Neural cell (in vitro differentiated cells): Measurements from ENCODE around the gene LDLRAD3.

Experiments used
- CTCF ChIP-seq: fragments of 450-650 bp; IDR thresholded peaks from 2 replicates; pipeline ENCODE4 v1.5.1; 2014; ENCODE audit warnings: antibody characterized with exemption, mild to moderate bottlenecking, moderate library complexity; ENCODE audit not compliant: poor library complexity, severe bottlenecking
- EP300 ChIP-seq: fragments of 450-650 bp; conservative IDR thresholded peaks from 2 replicates; pipeline ENCODE4 v1.6.1; 2014; ENCODE audit warnings: antibody characterized with exemption, mild to moderate bottlenecking, moderate library complexity; ENCODE audit not compliant: poor library complexity, severe bottlenecking
- EZH2 ChIP-seq: fragments of 200-600, 300-800 bp; shearing (Covaris generic), sonication (generic); IDR thresholded peaks from 2 replicates; pipeline ENCODE4 v1.6.1; 2014; ENCODE audit warnings: antibody characterized with exemption, low read length, borderline replicate concordance, mild to moderate bottlenecking; ENCODE audit not compliant: insufficient read depth, poor library complexity, severe bottlenecking
- POLR2AphosphoS5 ChIP-seq: IDR thresholded peaks from 2 replicates; pipeline ENCODE4 v1.6.1; 2012
- RAD21 ChIP-seq: fragments of 450-650 bp; conservative IDR thresholded peaks from 2 replicates; pipeline ENCODE4 v1.6.1; 2014; ENCODE audit warnings: antibody characterized with exemption, mild to moderate bottlenecking, moderate library complexity

DNA sequence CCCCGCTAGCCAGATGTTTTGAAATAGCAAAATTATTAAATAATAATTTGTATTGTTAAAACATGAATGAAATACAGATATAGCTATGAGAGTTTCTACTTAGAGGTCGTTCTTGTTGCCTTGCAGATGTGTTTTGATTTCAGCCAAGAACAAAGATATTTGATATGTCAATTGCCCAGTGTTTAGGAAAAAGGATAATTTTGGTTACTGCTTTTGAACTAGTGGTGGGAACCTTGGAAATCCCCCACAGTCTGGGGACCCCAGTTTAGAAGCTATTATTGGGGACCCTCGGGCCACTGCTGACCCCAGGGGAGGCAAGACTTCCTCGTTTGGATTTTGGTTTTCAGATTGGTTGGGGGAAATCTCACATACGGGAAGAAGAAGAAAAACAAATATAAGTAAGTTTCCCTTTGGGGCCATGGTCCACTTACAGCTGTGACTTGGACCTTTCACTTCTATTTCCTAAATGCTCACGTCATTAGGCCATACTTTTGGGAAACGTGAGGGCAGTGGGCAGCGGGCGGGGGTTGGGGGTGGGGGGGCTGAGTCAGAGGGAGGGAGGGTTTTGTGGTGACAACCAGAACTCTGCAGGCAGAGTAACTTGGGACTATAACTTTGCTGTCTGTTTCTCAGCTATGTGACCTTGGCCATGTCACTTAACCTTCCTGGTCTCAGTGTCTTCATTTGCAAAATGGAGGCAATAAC lies 37.0 kb downstream of the LDLRAD3 start:
- TF ChIP-seq EP300: no peak
- no peak for TF ChIP-seq CTCF
- no peak for TF ChIP-seq POLR2AphosphoS5
- no peak for TF ChIP-seq RAD21
- TF ChIP-seq EZH2: no peak
